Osteoblast (primary cell): ENCODE data around the gene PARL. TPM values are rescaled to one million over a fixed set of nuclear protein-coding genes. Genes with fewer than 3 reads are reported as not detected.

Experiments
- DNase-seq: peaks from one replicate; pipeline ENCODE4 v3.0.0; 2011; ENCODE audit warnings: low spot score, mixed read lengths; ENCODE audit not compliant: insufficient read length; ENCODE audit errors: missing footprints
- H2AFZ ChIP-seq: 2 replicates; pipeline ENCODE4 v1.6.0; 2011; ENCODE audit warnings: mild to moderate bottlenecking, low read length
- H3K27ac ChIP-seq: 2 replicates; pipeline ENCODE4 v1.5.1; 2011; ENCODE audit warnings: mild to moderate bottlenecking, low read depth, low read length, moderate library complexity
- H3K27me3 ChIP-seq: 2 replicates; pipeline ENCODE4 v1.6.0; 2012; ENCODE audit warnings: mild to moderate bottlenecking, control low read depth, inconsistent platforms, low read length, moderate library complexity; ENCODE audit not compliant: insufficient read depth
- H3K36me3 ChIP-seq: 2 replicates; pipeline ENCODE4 v1.5.1; 2011; ENCODE audit warnings: mild to moderate bottlenecking, low read length, control low read depth, moderate library complexity; ENCODE audit not compliant: insufficient read depth
- H3K4me1 ChIP-seq: 2 replicates; pipeline ENCODE4 v1.5.1; 2011; ENCODE audit warnings: mild to moderate bottlenecking, low read length, control low read depth, moderate library complexity; ENCODE audit not compliant: insufficient read depth
- H3K4me2 ChIP-seq: 2 replicates; pipeline ENCODE4 v1.6.0; 2011; ENCODE audit warnings: mild to moderate bottlenecking, low read length; ENCODE audit not compliant: insufficient read depth
- H3K4me3 ChIP-seq: fragments of 200-600 bp; sonication (generic); 3 replicates; pipeline ENCODE4 v1.5.1; 2012; ENCODE audit warnings: mild to moderate bottlenecking, low read length, inconsistent platforms; ENCODE audit not compliant: insufficient read depth
- H3K79me2 ChIP-seq: 2 replicates; pipeline ENCODE4 v1.6.0; 2012; ENCODE audit warnings: mild to moderate bottlenecking, low read length, control low read depth, inconsistent platforms; ENCODE audit not compliant: insufficient read depth
- H3K9me3 ChIP-seq: 2 replicates; pipeline ENCODE4 v1.5.1; 2011; ENCODE audit warnings: low read depth, low read length, control low read depth
- H4K20me1 ChIP-seq: 2 replicates; pipeline ENCODE4 v1.6.0; 2012; ENCODE audit warnings: mild to moderate bottlenecking, low read length, control low read depth; ENCODE audit not compliant: insufficient read depth
- CTCF ChIP-seq: IDR thresholded peaks from 2 replicates; pipeline ENCODE4 v1.5.1; 2011; ENCODE audit warnings: mild to moderate bottlenecking, low read depth, low read length, moderate library complexity; ENCODE audit errors: extremely low read depth
- small RNA-seq: library from RNA; depleted of rRNA; stranded (forward); fragments of <200 nt; gene quantifications from one replicate; pipeline ENCODE3, GENCODE V24; 2012
- total RNA-seq: library from RNA; depleted of rRNA; stranded (reverse); fragments of >200 nt; gene quantifications from 2 replicates; pipeline ENCODE4 v1.2.3, GENCODE V29; 2012

PARL gene
- total RNA-seq, 1 donor = 34.0 TPM

- no peaks in the 10 kb centered on the region for H3K27me3 ChIP-seq
- peaks cover 14% of the 10 kb centered on the region for H3K4me1 ChIP-seq
- no peak for DNase-seq
- H3K4me2 ChIP-seq = no peak overlapping the region
- H3K36me3 ChIP-seq = peaks cover 65% of the 10 kb centered on the region
- H3K27ac ChIP-seq = no peak overlapping the region
- peaks cover 15% of the 10 kb centered on the region for H3K79me2 ChIP-seq
- H4K20me1 ChIP-seq = no peaks in the 10 kb centered on the region
- no peak for TF ChIP-seq CTCF
- H3K9me3 ChIP-seq = no peaks in the 10 kb centered on the region
- no peak overlapping the region for H2AFZ ChIP-seq
- H3K4me3 ChIP-seq = no peak overlapping the region
Observed at GRCh38 chr3:183779896-183780465, 104.7 kb downstream of the PARL start.

Small RNA genes within 50 kb of the gene (small RNA-seq; reads per million reads assigned to genes)
- not detected for gene MIR4448

Other genes with a start within 250 kb of the PARL start
- gene KLHL24, start 249.3 kb downstream of the PARL start, total RNA-seq = 142 and 174 TPM in 2 replicates
- gene YEATS2, start 187.1 kb downstream of the PARL start, total RNA-seq = 32.2 and 35.1 TPM in 2 replicates
- gene MAP6D1, start 59.3 kb downstream of the PARL start, total RNA-seq = 0.59 and 2.2 TPM in 2 replicates
- gene ABCC5, start 133.0 kb upstream of the PARL start, total RNA-seq = 18.0 and 19.2 TPM in 2 replicates
- not detected in 2 replicates for gene HTR3D, start 146.9 kb upstream of the PARL start, total RNA-seq
- gene HTR3C, start 168.2 kb upstream of the PARL start, total RNA-seq = not detected in 2 replicates
- not detected in 2 replicates for gene HTR3E, start 212.2 kb upstream of the PARL start, total RNA-seq